Aorta (tissue), 5 donors: ENCODE results near the gene TRIP12. TPM values are rescaled to one million over a fixed set of nuclear protein-coding genes. Genes with fewer than 3 reads are reported as not detected.
A peak's percentile ranks its signal among the peaks of the same experiment; 100 is the strongest.

ENCODE experiments used
- ATAC-seq: fragments of 200-7000 bp; cut with Tn5 transposase; one replicate; pipeline ENCODE4 v1.9.1; 2022; ENCODE audit warnings: moderate library complexity; ENCODE audit not compliant: low FRiP score
- DNase-seq, 2 donors: peaks; one replicate each; pipeline ENCODE4 v3.0.0-alpha.2; 2020
- H3K27ac ChIP-seq, 2 donors: one replicate each; pipeline ENCODE4 v1.5.1; 2013; ENCODE audit warnings: low read length in 2 of 2, mild to moderate bottlenecking in 2 of 2, moderate library complexity in 2 of 2, control low read depth in 1 of 2, inconsistent platforms in 1 of 2, low read depth in 1 of 2
- H3K27me3 ChIP-seq, 2 donors: one replicate each; pipeline ENCODE4 v1.6.1; 2013; ENCODE audit warnings: control low read depth in 1 of 2, low read length in 1 of 2, mild to moderate bottlenecking in 1 of 2, moderate library complexity in 1 of 2; ENCODE audit not compliant: insufficient read depth in 2 of 2, control insufficient read depth in 1 of 2
- H3K36me3 ChIP-seq, 2 donors: one replicate each; pipeline ENCODE4 v1.6.1; 2013; ENCODE audit warnings: control low read depth in 1 of 2, low read length in 1 of 2, mild to moderate bottlenecking in 1 of 2; ENCODE audit not compliant: insufficient read depth in 2 of 2, control insufficient read depth in 1 of 2
- H3K4me1 ChIP-seq, 2 donors: one replicate each; pipeline ENCODE4 v1.6.1; 2013; ENCODE audit warnings: low read length in 2 of 2, control low read depth in 1 of 2, mild to moderate bottlenecking in 1 of 2, moderate library complexity in 1 of 2; ENCODE audit not compliant: insufficient read depth in 2 of 2, control insufficient read depth in 1 of 2
- H3K4me3 ChIP-seq, 2 donors: one replicate each; pipeline ENCODE4 v1.5.1; 2013; ENCODE audit warnings: low read length in 2 of 2, control low read depth in 1 of 2, mild to moderate bottlenecking in 1 of 2
- H3K9me3 ChIP-seq: one replicate; pipeline ENCODE4 v1.6.1; 2013; ENCODE audit warnings: mild to moderate bottlenecking, low read length; ENCODE audit not compliant: control insufficient read depth
- WGBS, 2 donors: extraction: QIAGEN DNeasy Blood & Tissue Kit; methylation state at CpG; one replicate each; pipeline ENCODE4 v1.1.7; 2013; 5-methylcytosine and 5-hydroxymethylcytosine counted together
- intact Hi-C, 2 donors: fragments of 100-400 bp; cut with DNase I; formaldehyde crosslinking; loops; one replicate each; pipeline versions ENCODE4 v1.14.2 to v1.15.0; 2022
- polyA plus RNA-seq, 2 donors: library from polyadenylated mRNA; stranded (reverse); fragments of 200-250 nt; gene quantifications; one replicate each; pipeline ENCODE4 v1.2.3, GENCODE V29; 2013
- total RNA-seq, 2 donors: library from RNA; stranded (reverse); fragmentation: NEBNext Ultra II Directional; extraction: Animal tissue kit (Norgen Biotek cat#: 25700); gene quantifications; one replicate each; pipeline ENCODE4 v1.2.1, GENCODE V29; 2021
- donor health status: healthy with polysubstance abuse.
- donor health status: Bipolar disorder and iron deficiency.
- donor health status: DM: no; HTN: no; CAD: no.
- donor health status: DM: no; HTN: no; CAD: no.
- donor health status: DM: yes; HTN: yes; CAD: no.

The TRIP12 gene
- total and polyA plus RNA-seq, 4 donors: 22.5 to 232 (median 123) TPM

DNA sequence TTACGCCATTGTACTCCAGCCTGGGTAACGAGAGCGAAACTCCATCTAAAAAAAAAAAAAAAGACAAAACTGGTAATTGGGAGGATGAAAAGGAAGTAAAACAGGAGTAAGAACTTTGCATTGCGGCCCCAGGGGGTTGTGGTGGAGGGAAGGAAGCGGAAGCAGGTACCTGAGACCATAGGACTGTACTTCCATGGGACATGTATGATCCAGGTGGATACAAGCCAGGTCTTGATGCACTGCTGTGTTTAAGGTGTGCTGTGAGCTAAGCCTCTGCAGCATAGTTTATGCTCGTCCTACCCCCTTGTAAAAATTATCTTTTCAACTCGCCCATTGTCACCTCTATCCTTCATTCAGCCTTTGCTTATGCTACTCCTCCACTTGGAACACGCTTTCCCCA lies 24.2 kb upstream of the TRIP12 start:
- Histone ChIP-seq H3K27me3 (no peaks in the 10 kb centered on the region), H3K4me1 (no peaks in the 10 kb centered on the region), H3K9me3 (no peaks in the 10 kb centered on the region), H3K27ac (no peak overlapping the region), H3K36me3 (no peaks in the 10 kb centered on the region), H3K4me3 (no peak overlapping the region)
- DNase-seq (peak in 1 of 2 donors; percentile 41), ATAC-seq (no peak)
- WGBS, 2 donors: 92 to 95% methylated on average over 8 of the region's 8 CpGs
- intact Hi-C loops: no loop called here

DNA sequence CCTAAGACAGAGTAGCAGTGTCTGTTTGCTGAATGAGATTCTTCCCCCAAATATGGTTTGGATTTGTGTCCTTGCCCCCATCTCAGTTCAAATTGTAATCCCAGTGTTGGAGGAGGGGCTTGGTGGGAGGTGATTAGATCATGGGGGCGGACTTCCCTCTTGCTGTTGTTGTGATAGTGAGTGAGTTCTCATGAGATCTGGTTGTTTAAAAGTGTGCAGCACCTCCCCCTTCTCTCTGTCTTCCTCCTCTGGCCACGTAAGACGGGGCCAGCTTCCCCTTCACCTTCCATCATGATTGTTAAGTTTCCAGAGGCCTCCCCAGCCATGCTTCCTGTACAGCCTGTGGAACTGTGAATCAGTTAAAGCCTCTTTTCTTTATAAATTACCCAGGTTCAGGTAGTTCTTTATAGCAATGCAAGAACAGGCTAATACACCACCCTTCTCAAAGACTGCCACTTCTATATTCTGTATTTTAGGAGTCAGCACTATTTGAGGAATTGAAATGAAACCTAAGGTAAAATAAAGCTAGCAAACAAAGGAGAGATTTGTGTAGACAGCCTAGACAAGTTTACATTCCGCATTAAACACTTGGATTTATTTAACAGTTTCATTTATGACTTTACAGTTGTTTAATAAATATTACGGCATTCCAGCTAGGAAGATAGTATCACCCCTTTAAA lies 22.1 kb upstream of the TRIP12 start:
- H3K4me1 ChIP-seq: no peaks in the 10 kb centered on the region
- intact Hi-C loops: no loop called here
- no peaks in the 10 kb centered on the region for H3K9me3 ChIP-seq
- no peaks in the 10 kb centered on the region for H3K36me3 ChIP-seq
- DNase-seq (no peak), ATAC-seq (no peak)
- 87 to 89% methylated on average over 5 of the region's 5 CpGs for WGBS, 2 donors
- no peak overlapping the region for H3K27ac ChIP-seq
- no peak overlapping the region for H3K4me3 ChIP-seq
- H3K27me3 ChIP-seq: no peaks in the 10 kb centered on the region

DNA sequence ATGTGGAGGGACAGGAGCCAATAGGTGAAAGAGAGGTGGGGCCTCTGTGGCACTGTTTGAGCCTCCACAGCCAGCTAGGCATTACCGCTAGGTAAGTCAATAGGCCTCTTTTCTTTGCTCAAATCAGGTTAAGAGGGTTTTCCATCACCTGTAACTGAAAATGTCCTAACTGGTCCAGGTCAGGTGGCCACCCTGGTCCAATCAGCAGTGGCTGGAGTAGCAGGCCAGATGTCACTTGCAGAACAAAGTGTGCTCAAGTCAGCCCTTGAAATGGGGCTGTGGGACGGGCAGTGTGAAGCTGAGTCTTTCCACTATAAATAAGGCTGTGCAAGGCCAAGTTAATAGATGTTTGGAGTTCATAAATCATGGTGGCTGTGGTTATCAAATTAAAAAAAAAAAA lies 21.4 kb upstream of the TRIP12 start:
- peak in 1 of 2 donors; percentile 28 for DNase-seq
- no peaks in the 10 kb centered on the region for H3K36me3 ChIP-seq
- no peaks in the 10 kb centered on the region for H3K9me3 ChIP-seq
- intact Hi-C loops: no loop called here
- no peaks in the 10 kb centered on the region for H3K27me3 ChIP-seq
- H3K27ac ChIP-seq: no peak overlapping the region
- no peak overlapping the region for H3K4me3 ChIP-seq
- no peak for ATAC-seq
- H3K4me1 ChIP-seq: no peaks in the 10 kb centered on the region
- 91 to 93% methylated on average over 2 of the region's 2 CpGs for WGBS, 2 donors

DNA sequence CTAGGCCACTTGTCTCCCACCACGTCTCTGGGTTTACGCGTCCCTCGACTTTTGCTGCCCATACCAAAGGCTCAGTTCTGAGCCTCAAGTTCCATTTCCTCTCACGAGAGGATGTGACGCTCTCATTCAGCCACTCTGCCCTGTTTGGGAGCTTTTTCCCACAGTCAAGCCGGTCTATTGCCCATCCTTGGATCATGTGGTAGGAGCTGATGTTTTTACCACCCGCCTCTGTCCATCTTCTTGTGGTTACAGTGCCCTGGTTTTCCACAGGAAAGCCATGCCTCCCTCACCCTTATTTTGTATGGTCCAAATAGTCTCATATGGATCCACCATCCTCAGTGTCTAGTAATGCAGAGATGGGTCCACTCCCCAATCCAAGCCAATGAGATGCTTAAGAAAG lies 20.9 kb upstream of the TRIP12 start:
- Histone ChIP-seq H3K9me3 (no peaks in the 10 kb centered on the region), H3K27me3 (no peaks in the 10 kb centered on the region), H3K27ac (no peak overlapping the region), H3K4me3 (no peak overlapping the region), H3K4me1 (no peaks in the 10 kb centered on the region), H3K36me3 (no peaks in the 10 kb centered on the region)
- WGBS, 2 donors: 96 to 97% methylated on average over 8 of the region's 8 CpGs
- ATAC-seq: no peak
- intact Hi-C loops: no loop called here
- peak in 1 of 2 donors; percentile 42 for DNase-seq

DNA sequence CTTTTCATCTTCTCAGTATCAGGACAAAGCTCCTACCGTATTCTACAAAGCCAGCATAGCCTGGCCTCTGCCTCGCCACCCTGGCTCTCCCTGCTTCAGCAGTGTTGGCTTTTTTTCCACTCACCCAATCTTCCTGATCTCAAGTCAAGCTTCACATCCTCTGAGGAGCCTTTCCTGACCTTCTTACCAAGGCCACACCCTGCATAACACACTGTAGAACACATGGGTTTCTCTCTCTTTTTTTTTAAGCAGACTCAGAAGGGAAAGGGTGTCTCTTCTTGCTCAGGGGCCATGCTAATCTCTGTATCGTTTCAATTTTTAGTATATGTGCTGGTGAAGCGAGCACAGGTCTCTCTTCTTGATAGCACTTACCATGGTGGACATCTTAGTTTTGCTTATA lies 15.7 kb upstream of the TRIP12 start:
- WGBS, 2 donors: 86 to 93% methylated on average over 4 of the region's 4 CpGs
- H3K27me3 ChIP-seq: no peaks in the 10 kb centered on the region
- no peaks in the 10 kb centered on the region for H3K4me1 ChIP-seq
- peak in 1 of 2 donors; percentile 15 for DNase-seq
- intact Hi-C loops: no loop called here
- H3K27ac ChIP-seq: no peak overlapping the region
- H3K36me3 ChIP-seq: no peaks in the 10 kb centered on the region
- H3K9me3 ChIP-seq: no peaks in the 10 kb centered on the region
- no peak for ATAC-seq
- H3K4me3 ChIP-seq: no peak overlapping the region

DNA sequence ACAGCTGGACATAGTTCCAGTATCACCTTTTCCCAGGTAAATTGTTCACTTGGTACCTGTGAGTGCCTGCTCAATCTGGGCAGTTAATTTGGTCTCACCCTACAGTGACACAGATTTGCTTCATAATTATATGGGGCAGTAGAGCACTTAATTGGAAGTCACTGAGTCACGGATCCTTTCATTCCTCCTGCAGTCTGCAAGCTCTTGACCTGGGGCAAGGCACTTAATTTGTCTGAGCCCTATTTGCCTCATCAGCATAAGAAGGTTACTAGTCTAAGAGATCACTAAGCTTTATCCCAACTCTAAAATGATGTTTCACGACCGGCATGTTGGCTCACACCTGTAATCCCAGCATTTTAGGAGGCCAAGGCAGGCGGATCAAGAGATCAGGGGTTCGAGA lies 9.4 kb upstream of the TRIP12 start:
- no peak overlapping the region for H3K27ac ChIP-seq
- no peak for DNase-seq
- H3K9me3 ChIP-seq: no peaks in the 10 kb centered on the region
- no peaks in the 10 kb centered on the region for H3K27me3 ChIP-seq
- no peaks in the 10 kb centered on the region for H3K36me3 ChIP-seq
- 94 to 96% methylated on average over 5 of the region's 5 CpGs for WGBS, 2 donors
- no peaks in the 10 kb centered on the region for H3K4me1 ChIP-seq
- intact Hi-C loops: no loop called here
- no peak for ATAC-seq
- H3K4me3 ChIP-seq: no peak overlapping the region

DNA sequence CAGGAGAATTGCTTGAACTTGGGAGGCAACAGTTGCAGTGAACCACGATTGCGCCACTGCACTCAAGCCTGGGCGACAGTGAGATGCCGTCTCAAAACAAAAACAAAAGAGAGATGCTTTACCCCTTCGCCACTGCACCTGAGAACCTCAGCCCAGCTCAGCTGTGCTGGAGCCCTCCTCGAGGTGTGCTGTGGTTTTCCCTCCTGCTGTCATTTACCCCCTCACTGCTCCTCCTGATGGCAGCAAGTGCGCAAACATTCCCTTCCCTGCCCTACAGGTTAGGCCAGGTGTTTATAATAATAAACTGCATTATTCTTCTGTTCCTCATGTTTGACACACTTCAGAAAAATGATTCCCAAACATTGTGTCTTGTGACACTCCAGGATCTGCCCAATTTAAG lies 8.8 kb upstream of the TRIP12 start:
- WGBS, 2 donors: 90 to 92% methylated on average over 7 of the region's 7 CpGs
- Histone ChIP-seq H3K4me3 (no peak overlapping the region), H3K4me1 (no peaks in the 10 kb centered on the region), H3K27me3 (no peaks in the 10 kb centered on the region), H3K36me3 (no peaks in the 10 kb centered on the region), H3K9me3 (no peaks in the 10 kb centered on the region), H3K27ac (no peak overlapping the region)
- no peak for ATAC-seq
- intact Hi-C loops: no loop called here
- peak in 1 of 2 donors; percentile 44 for DNase-seq

DNA sequence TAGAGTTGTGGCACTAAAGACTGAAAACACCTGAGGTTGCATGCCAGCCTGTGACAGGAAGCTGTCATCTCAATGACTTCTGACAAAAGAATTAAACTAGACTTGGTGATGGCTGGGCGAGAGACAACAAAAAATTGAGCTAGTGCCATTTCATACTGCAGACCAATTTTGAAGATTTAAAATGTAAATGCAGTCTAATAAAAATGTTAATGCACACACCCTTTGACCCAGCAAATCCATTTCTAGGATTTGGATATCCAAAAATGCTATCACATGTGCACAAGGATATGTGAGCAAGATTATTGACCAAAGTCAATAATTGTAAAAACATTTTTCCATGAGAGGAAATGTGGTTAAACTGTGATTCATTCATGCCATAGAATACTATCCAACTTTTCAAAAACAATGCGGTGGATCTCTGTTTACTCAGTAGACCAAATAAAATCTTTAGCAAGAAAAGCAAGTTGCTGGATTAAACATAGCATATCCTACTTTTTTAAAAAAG lies 6.1 kb upstream of the TRIP12 start:
- Histone ChIP-seq H3K4me1 (peaks cover 0 to 2% of the 10 kb centered on the region in 2 donors), H3K27me3 (no peaks in the 10 kb centered on the region), H3K27ac (no peak overlapping the region), H3K4me3 (no peak overlapping the region), H3K9me3 (no peaks in the 10 kb centered on the region), H3K36me3 (no peaks in the 10 kb centered on the region)
- intact Hi-C loops: no loop called here
- ATAC-seq: no peak
- 81% methylated on average over 2 of the region's 2 CpGs for WGBS, 2 donors
- DNase-seq: no peak

DNA sequence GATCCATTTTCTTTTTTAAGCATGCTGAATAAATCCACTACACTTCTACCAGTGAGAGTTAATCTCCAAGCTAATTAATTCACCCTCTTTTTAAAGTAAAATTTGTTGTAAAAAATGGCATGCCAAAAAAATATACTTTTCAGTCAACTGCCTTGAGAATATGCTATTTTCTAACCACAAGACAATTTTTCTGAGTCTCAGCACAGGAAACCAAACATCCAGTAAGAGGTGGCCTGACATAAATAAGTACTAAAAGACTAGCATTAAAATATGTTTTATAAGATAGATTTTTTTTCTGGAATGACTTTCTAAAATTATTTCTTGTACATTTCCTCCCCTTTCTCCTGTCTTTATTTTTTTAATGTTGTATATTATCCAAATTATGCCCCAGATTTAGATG lies 3.4 kb upstream of the TRIP12 start:
- Histone ChIP-seq H3K36me3 (no peaks in the 10 kb centered on the region), H3K27ac (no peak overlapping the region), H3K4me3 (no peak overlapping the region), H3K27me3 (no peaks in the 10 kb centered on the region), H3K4me1 (peaks cover 0 to 2% of the 10 kb centered on the region in 2 donors), H3K9me3 (no peaks in the 10 kb centered on the region)
- no peak for DNase-seq
- intact Hi-C loops: no loop called here
- no peak for ATAC-seq
